ENCODE results near the gene RAB15.

GRCh38 chr14:65012353-65012752 is 40.2 kb upstream of the RAB15 start:
- TF ChIP-seq POLR2A (IDR thresholded peaks at IDR 0.05) (no peak), CTCF (IDR thresholded peaks at IDR 0.05) (no peak)
